ENCODE data around the gene TRIM3. TPM values are rescaled to one million over a fixed set of nuclear protein-coding genes. Genes with fewer than 3 reads are reported as not detected.

The TRIM3 gene
- total and polyA plus RNA-seq, 2 of the 8 experiments (the other 6 are each of a cell fraction or from before 2014, with no cell fraction given) = 10.7 to 14.3 TPM

GRCh38 chr11:6459099-6459450 lies 14.7 kb downstream of the TRIM3 start:
- H2BK15ac ChIP-seq (ENCODE audit: low read length) = no peak overlapping the region
- no peak overlapping the region; a peak in 1 of 7 replicates for H3K9ac ChIP-seq (replicated peaks in 1 of 4; ENCODE audit: extremely low read depth in 1 of 4, low read depth in 3 of 4, low read length in 3 of 4)
- H4K8ac ChIP-seq (ENCODE audit: extremely low read depth, insufficient read depth, low read length) = no peak overlapping the region
- no peak overlapping the region for H4K5ac ChIP-seq (ENCODE audit: insufficient read length, low read depth, low read length)
- H3K27ac ChIP-seq (ENCODE audit: low read depth, low read length) = no peak overlapping the region
- no peaks in the 10 kb centered on the region for H3K9me3 ChIP-seq (ENCODE audit: insufficient read depth in 2 of 2, low read depth in 1 of 2, low read length in 1 of 2)
- DNase-seq (ENCODE audit: low read depth in 1 of 2, low spot score in 2 of 2) = no peak
- no peak overlapping the region for H2BK5ac ChIP-seq (ENCODE audit: low read depth, low read length)
- FAIRE-seq = no peak
- H4K20me1 ChIP-seq (replicated peaks in 1 of 2; ENCODE audit: control insufficient read depth in 1 of 2, insufficient read depth in 2 of 2, low read length in 2 of 2) = no peaks in the 10 kb centered on the region
- H3K23ac ChIP-seq (ENCODE audit: insufficient read length) = no peak overlapping the region
- no peak overlapping the region for H3K56ac ChIP-seq (replicated peaks; ENCODE audit: insufficient read length, low read depth, low read length)
- no peak overlapping the region for H3K14ac ChIP-seq (ENCODE audit: insufficient read length)
- H3K4me1 ChIP-seq (replicated peaks in 1 of 4; ENCODE audit: control insufficient read depth in 3 of 4, insufficient read depth in 4 of 4, low read length in 3 of 4) = no peaks in the 10 kb centered on the region
- no peak overlapping the region for H2BK20ac ChIP-seq (ENCODE audit: low read length)
- H3K27me3 ChIP-seq (replicated peaks in 1 of 4; ENCODE audit: control insufficient read depth in 3 of 4, extremely low read depth in 1 of 4, insufficient read depth in 3 of 4, low read length in 3 of 4) = no peaks in the 10 kb centered on the region
- H3K4me2 ChIP-seq (ENCODE audit: insufficient read depth in 1 of 2, low read depth in 2 of 2, low read length in 2 of 2) = no peak overlapping the region
- 79% methylated on average over 1 of the region's 1 CpG; no CpG with 5 or more reads in 1 of the 2 experiments for WGBS, 2 experiments (ENCODE audit: extremely low coverage in 1 of 2, insufficient coverage in 1 of 2, insufficient read length in 1 of 2, insufficient replicate concordance in 2 of 2, low coverage in 1 of 2, low lambda C conversion rate in 2 of 2, missing lambda C conversion rate in 1 of 2)
- H2BK120ac ChIP-seq (replicated peaks; ENCODE audit: low read depth, low read length) = no peak overlapping the region
- no peaks in the 10 kb centered on the region for H3K79me2 ChIP-seq (ENCODE audit: control insufficient read depth in 1 of 2, insufficient read depth in 2 of 2, low read length in 2 of 2)
- no peak overlapping the region for H3K4me3 ChIP-seq (ENCODE audit: extremely low read depth in 1 of 4, insufficient read depth in 2 of 4, low read depth in 3 of 4, low read length in 4 of 4)
- CTCF ChIA-PET (ENCODE audit: partially characterized antibody) = interaction anchor here (1.2 to 6.5 kb wide), 4 partner anchors 10 to 81 kb away, joined by 3 to 83 read pairs (median 6); partner anchors contain the start of gene HPX
- H3K79me1 ChIP-seq (ENCODE audit: low read depth, low read length) = no peaks in the 10 kb centered on the region; the same call in 1 of the 2 replicates
- H2AFZ ChIP-seq (ENCODE audit: low read length) = no peak overlapping the region
- H2AK5ac ChIP-seq (ENCODE audit: low read depth, low read length) = no peak overlapping the region
- no peaks in the 10 kb centered on the region; the same call in 1 of the 2 replicates for H3K23me2 ChIP-seq (ENCODE audit: low read depth, low read length)
- H3K18ac ChIP-seq (ENCODE audit: extremely low read depth, low read length) = no peak overlapping the region
- TF ChIP-seq, protein P1, sequence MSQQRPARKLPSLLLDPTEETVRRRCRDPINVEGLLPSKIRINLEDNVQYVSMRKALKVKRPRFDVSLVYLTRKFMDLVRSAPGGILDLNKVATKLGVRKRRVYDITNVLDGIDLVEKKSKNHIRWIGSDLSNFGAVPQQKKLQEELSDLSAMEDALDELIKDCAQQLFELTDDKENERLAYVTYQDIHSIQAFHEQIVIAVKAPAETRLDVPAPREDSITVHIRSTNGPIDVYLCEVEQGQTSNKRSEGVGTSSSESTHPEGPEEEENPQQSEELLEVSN (IDR thresholded peaks at IDR 0.05) = no peak
- TF ChIP-seq POU5F1 (IDR thresholded peaks at IDR 0.05; ENCODE audit: low read depth, low read length) (no peak), FOSL1 (IDR thresholded peaks at IDR 0.05; ENCODE audit: insufficient read depth, low read depth, low read length) (no peak)
- H3K36me3 ChIP-seq (ENCODE audit: control insufficient read depth in 2 of 4, insufficient read depth in 4 of 4, low read length in 3 of 4) = peaks cover 0 to 12% (median 3%) of the 10 kb centered on the region in 4 experiments; a peak in 2 of 8 replicates
- POLR2A ChIA-PET (ENCODE audit: partially characterized antibody) = interaction anchor here (0.6 to 1.5 kb wide), 3 partner anchors 9 to 1637 kb away, joined by 3 to 6 read pairs (median 4); no protein-coding TSS in a partner anchor
- no peak overlapping the region for H2BK12ac ChIP-seq (ENCODE audit: low read depth, low read length)
- H4K91ac ChIP-seq (replicated peaks; ENCODE audit: insufficient read length, low read length) = no peak overlapping the region
- H3K4ac ChIP-seq (replicated peaks; ENCODE audit: insufficient read length, low read depth, low read length) = no peak overlapping the region

Data from H1 (cell line).